GM19023 (cell line): ENCODE data around the gene RTKN2.

Source experiments
- ATAC-seq: cut with Tn5 transposase; IDR thresholded peaks from one replicate; pipeline ENCODE4 v1.9.1; 2021; ENCODE audit warnings: mild to moderate bottlenecking, moderate library complexity; ENCODE audit not compliant: unreplicated experiment

The RTKN2 gene

DNA sequence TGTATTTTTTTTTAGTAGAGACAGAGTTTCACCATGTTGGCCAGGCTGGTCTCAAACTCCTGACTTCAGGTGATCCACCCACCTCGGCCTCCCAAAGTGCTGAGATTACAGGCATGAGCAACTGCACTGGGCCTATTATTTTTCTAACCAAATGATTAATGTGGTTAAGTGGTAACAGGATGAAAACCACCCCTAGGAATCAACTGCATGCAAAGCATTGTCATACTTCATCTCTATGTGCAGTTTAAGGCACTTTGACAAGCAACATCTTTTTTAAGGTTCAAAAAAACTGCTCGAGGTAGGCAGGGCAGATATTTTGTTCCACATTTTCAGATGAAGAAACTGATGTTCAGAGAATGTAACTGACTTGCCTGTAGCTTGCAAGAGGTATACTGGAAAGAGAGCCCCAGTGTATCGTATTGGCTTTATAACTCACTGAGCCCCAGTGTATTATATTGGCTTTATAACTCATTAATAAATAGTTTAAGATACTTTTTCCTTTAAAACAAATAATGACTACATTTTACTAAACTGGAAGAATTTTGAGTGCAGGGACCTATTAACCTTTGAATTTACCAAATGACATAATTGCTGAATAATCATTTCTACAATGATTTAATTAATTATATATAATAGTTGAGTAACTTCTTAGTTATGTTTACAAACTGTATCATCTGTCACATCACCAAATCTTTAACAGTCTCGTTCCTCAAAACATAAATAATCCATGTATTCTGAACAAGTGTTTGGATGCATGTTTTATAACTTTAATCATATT is 38.1 kb downstream of the RTKN2 start:
- no peak for ATAC-seq

DNA sequence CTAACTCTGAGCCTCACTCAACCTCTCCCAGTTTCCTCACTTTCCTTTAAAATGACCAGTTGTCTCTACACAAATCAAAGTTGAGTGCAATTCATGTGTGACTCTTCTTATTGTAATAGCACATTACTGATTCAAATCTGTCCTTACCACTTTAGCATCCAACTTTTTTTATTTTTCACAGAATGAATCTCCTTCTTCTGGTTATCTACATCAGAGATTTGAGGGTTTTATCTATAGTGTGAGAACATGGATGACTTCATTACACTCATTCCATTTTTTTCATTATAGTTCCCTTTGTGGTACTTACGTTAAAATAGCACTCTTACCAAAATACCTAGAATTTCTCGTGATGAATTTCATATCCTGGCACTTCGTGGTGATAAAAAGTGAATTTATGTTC is 43.3 kb downstream of the RTKN2 start:
- ATAC-seq = no peak

DNA sequence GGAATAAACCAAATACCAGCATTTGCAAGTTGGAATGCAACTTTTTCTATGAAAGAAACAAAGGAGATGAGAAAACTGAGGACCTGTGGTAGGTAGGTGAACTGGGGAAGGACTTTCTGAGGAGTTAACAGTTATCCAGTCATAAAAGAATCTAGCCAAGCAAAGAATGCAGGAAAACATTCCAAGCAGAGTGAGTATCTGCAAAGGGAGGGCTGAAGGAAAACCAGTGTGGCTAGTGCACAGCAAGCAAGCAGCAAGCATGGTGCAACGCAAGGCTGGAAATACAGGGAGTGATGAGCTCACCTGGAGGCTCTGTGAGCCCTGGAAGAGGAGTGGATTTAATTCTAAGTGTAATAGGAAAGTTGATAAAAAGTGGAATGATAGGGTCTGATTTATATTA is 44.0 kb downstream of the RTKN2 start:
- no peak for ATAC-seq

DNA sequence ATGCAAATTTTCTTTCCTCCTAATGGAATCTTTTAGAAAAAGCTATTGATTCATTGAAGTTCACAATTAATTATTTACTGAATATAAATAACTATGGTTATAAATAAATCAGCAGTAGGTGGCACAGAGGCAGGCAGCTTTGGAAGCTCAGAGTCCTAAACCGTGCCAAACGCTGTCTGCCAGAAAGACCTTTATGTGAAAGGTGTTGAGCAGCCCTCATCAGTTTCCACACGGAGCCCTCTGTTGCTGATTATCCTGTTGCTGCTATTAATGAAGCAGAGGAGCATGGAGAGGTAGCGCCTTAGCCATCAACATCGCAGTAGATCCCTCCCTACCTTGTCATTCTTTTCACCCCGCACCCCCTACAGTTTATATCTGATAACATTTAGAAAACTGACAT is 51.0 kb downstream of the RTKN2 start:
- no peak for ATAC-seq

DNA sequence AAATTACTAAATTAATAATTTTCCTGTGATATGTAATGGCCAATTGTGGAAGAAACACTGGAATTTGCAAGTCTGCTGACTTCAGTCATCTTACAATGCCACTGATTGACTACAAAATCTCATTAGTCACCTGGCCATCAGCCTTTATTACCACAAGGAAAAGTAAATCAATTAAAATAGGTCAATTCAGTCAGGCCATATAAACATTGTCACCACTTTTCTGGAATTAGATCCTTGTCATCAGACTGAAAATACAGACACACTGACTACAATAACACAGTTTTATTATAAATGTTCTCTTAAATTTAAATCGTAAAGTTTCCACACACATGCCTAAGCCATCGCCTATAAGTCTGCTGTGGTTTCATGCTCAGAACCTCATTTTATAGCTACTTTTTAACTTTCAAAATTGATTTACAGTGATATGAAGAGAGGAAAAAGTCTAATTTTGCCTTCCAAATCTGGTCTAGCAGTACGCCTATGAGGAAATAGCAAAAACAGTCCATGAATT is 54.2 kb downstream of the RTKN2 start:
- no peak for ATAC-seq

DNA sequence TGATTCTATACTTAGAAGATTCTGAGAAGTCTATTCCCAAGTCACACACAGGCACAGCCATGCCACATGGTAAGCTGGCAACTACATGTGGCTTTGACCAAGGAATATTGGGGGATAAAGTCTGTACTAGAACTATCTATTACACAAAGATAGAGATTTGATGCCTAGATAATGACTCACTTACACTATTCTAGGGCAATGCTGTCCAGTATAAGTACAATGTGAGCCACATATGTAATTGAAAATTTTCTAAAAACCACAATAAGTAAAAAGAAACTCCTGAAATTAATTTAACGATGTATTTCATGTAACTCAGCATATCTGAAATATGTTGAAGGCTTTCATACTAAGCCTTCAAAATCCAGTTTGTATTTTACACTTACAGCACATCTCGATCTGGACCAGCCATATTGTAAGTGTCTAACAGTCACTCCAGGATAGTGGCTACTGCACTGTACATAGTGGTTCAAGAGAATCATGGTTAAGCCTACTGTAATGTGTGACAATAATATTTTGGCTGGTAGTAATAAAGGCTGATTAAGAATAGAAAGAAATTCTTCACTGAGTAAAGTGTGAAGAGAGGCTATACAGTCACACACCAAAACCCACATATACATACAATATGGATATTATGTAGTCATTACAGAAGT is 62.8 kb downstream of the RTKN2 start:
- ATAC-seq = no peak

DNA sequence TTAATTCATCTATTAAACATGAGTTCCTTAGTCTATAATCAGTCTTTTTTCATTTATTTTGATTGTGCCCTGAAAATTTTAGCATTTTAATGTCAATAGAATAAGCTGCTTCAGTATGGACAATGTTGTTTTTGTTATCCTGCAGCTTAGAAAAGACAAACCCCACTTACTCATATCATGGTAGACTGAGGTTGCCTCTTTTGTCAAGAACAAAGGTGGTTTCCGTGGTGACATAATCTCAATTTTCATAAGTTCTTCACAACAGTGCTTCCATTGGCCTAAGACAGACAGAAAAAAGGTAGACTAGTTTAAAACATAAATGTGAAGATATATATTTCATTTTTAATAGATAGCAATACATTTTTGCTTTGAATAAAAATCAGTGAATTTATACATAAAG is 69.1 kb downstream of the RTKN2 start:
- peak; percentile 89 for ATAC-seq

DNA sequence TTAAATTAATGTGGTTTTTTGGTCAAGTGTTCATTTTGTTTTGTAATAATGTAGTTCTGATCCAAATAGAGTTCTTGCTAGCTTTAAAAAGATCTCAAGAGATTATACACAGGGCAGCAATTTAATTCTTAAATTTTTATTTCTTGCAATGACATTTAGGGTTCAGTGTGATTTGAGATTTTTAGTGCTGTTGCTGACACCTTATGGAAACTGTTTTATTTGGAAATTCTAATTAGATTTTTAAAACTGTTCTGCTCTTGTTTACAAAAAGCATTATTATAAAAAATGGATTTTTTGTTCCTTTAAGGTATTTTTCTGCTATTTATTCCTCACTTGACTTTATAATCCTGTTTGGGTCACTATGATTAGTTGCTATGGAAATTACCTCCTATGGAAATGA is 72.1 kb downstream of the RTKN2 start:
- ATAC-seq = no peak

DNA sequence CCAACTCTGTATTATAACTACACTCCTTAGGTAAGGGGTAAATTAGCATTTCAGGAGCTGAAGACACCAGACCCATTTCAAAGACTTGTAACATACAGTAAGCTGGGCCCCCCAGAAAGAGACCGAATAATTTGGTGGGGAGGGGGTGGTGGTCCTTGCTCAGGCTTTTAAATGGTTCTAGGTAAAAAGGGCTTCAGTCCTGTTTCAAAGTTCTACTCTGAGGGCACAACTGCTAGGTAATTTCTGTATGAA is 73.0 kb downstream of the RTKN2 start:
- ATAC-seq = no peak

DNA sequence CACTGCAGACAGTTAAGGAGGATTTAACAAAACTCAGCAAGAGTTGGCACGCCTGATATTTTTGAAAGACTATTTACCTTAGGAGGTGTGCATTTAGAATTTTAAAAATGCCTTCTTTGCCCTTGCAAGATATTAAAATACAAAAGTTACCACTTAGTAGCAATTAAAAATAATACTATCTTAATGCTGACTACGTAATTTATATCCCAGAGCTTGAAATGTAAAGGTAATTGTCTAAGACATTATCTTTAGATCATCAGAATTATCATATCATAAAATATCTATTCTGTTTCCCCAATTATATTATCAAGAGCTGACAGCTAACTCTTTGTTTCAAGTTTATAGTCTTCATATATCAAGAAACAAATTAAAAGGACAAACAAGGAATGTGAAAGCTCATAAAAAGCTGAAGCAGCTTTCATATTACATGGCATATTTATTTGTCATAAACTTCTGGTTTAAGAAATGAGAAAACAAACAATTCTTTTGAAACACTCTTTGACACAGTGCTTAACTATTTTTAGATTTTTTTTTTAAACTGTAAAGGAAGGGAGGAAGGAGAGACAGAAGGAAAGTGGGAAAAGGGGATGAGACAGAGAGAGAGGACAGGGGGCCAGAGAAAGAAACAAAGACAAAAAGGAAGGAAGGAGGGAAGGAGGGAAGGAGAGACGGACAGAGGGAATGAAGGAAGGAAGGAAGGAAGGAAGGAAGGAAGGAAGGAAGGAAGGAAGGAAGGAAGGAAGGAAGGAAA is 73.5 kb downstream of the RTKN2 start:
- no peak for ATAC-seq

DNA sequence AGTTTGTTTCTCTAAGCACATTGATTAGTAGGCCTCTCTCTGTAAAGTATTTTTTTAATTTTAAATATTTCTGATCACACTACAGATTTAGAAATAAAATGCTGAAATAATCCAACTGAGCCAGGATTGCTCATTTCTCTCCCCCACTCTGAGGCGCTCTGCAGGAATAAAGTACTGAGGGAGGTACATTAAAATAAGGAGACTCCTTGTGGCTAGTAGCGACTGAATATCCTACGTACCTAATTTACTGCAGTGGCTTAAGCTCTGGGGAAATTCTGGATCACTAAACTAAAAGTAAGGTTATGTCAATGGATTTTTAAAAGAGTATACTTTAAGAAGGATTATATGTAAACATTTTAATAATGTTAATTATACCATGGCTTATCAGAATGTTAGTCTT is 75.2 kb downstream of the RTKN2 start:
- ATAC-seq = no peak

DNA sequence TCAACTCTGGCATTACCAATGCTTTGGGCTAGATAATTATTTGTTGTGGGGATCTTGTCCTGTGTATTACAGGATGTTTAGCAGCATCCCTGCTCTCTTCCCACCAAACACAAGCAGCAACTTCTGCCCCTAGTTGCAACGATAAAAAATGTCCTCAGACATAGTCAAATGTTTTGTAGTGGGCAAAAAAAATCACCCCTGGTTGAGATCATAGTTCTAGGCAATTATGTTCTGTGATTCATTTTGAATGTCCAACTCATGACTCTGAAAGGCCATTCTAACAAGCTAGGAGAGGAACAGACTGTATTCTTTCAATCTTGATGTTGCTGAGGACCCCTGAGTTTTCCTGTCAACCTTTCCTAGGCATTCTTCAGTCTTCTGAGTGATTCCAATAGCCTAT is 79.5 kb downstream of the RTKN2 start:
- no peak for ATAC-seq

DNA sequence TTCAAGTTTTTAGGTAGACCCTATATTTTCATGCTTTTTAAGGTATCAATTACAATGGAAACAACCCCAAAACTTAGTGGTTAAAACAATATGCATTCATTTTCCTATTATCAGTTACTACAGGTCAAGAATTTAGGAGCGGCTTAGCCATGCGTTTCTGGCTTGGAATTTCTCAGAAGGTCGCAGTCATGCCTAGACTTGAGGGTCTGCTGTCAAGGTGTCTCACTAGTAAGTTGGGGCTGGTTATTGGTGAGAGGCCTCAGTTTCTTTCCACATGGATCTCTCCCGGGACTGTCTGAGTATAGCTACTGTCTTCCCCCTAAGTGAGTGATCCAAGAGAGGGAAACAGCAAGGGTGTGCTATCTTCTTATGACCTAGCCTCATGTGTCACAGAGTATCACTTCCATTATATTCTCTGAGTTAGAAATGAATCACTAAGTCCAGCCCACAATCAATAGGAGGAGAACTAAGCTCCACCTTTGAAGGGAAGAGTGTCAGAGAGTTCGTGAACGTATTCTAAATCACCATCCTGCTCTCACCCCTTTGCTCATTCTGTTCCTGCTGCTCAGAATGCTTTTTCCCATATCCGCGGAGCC is 80.5 kb downstream of the RTKN2 start:
- no peak for ATAC-seq

DNA sequence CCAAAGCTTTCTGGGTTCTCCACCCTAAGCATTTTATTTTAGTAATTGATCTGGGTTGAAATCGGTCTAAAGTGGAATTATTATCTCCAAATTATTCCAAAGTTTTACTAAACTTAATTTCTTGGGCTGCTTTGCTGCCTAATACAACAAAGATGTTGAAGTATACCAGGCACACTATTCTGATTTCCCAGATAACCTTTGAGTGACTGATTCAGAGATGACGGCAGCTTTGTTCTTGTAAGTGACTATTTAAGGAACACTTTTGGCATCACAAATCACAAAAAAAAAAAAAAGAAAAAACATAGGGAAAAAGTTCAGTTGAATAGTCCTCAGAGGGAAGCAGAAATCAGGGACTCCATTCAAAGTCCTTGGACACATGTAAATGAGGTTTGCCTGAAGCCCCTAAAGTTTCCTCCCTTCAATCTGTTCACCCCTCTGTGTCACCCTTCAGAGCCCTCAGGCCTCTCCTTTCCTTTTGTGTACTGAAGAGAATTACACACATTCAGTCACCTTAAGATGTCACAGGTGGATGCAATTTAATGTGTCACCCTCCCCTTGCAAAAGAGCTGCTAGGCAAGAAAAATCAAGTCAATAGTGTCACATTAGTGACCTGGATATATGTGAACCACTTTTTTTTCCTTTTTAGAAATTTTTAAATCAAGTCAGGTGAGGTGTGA is 81.5 kb downstream of the RTKN2 start:
- ATAC-seq = no peak

DNA sequence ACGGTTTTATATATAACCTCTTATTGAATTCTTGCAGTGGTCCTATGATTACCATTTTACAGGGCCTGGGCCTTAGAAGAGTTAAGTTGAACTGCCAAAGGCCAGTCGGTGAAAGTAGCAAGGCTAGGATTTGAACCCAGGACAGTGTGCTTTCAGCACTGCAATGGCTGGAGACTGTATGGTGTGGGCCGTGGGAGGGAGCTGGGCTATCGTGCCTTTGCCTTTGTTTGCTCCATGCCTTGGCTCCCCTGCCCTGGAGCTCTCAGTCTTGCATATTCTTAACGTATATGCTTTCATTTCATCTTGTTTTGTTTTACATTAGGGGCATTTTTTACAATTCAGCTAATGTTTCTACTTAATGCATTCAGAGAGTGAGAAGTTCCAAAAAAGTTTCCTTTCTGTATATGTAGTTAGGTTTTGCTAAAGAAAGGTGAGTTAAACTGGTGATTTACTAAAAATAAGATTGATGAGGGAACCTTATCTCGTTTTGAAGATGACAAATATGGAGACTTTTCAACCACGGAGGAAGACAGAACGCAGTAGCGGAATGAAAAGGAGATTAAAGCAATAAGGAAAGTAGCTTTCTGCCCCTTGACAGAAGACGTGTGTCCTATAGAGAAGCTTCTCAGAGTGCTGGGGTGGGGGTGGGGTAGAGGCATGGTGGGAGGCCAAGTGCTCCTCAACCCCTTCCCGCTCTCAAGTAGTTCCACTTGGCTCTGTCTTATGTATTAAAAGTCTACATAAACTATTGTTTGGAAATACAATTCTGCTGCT is 82.5 kb downstream of the RTKN2 start:
- no peak for ATAC-seq

DNA sequence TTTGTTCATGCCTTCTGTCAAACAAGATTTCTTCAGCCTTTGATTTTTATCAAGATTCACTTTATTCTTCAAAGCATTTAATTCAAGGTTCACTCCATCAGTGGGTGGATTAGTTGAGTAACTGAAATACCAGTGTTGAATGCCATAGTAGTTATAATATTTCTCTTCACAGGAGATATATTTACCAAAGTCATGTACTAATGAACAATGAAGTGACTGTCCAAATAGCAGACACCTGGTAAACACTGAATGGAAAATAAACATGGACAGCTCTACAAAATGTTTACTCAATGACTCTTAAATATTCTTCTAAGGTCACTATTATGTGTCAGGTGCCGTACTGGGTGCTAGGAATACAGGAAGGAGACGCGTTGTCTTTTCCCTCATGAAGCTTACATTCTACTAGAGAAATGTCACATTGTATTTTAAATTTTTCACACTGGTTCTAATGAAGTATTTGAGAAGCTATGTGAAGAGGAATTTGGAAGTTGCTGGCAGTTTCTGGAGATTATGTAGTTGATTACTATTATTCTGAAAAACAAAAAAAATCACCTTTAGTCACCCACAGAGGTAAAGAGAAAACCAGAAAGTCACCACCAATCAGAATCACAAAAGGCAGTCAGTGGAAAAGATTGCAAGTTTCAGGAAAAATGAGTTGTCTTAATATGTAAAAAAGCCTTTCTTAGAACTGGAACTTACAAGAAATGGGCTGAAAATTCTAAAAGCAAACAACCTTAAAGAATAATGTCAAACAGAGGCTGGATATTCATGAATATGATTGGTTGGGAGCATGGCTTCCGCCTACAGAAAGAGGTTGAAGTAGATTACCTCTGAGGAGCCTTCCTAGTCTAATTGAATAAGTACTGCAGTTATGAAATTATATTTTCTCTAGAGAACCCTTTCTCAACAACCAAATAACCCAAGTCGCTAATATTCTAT is 84.5 kb downstream of the RTKN2 start:
- ATAC-seq = no peak

DNA sequence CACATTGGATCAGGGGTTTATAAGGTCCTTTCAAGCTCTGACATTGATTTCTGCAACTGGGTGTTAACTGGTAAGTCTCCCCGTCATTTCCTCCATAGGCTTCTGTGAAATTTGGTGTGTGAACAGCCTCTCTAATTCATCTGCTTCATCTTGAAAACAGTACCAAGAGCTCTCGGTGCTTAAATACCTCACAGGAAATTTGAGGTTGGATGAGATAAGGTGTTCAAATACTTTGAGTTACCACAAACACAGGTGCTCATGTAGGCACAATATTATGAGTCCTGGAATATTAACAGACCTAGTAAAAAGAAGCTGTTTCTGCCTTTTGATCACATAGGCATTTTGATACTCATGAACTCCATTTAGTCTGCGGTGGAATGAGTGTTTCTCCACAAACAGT is 85.2 kb downstream of the RTKN2 start:
- ATAC-seq = peak; percentile 77

DNA sequence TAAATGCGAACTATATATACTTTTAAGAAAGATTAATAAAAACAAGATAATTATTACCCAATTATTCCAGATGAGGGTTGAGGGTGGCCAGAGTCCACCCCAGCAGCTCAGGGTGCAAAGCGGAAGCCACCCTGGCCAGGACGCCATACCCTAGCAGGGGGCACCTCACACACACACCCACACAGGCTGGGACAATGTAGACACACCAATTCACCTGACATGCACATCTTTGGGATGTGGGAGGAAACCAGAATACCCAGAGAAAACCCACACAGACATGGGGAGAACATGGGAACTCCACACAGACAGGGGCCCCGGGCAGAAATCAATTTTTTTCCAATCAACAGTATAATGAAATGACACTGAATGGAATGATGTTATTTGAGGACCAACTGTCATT is 86.0 kb downstream of the RTKN2 start:
- no peak for ATAC-seq

DNA sequence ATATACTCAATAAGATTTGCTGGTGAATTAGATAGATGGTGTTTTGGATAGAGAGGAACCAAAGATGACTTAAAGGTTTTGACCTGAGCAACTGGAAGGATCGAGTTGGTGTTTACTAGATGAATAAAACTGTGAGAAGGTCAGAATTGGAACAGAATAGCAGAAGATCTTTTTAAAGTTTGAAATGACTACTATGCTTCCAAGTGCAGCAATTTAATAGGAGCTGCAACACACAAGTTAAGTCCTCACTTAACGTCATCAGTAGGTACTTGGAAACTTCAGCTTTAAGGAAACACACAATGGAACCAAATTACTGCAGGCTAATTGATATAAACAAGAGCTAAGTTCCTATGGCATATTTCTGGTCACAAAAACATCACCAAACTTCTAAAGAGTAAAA is 86.5 kb downstream of the RTKN2 start:
- no peak for ATAC-seq
